Skeletal muscle satellite cell (primary cell): ENCODE results near the gene SLC15A1.

Experiments
- H3K27me3 ChIP-seq: 2 replicates; pipeline ENCODE4 v1.7.0; 2013; ENCODE audit warnings: low read length; ENCODE audit not compliant: control insufficient read depth, insufficient read depth
- H3K36me3 ChIP-seq: 2 replicates; pipeline ENCODE4 v1.7.0; 2013; ENCODE audit warnings: mild to moderate bottlenecking, control low read depth, low read length; ENCODE audit not compliant: insufficient read depth
- H3K4me1 ChIP-seq: 2 replicates; pipeline ENCODE4 v1.7.0; 2013; ENCODE audit warnings: low read length; ENCODE audit not compliant: control insufficient read depth, insufficient read depth
- H3K4me2 ChIP-seq: 2 replicates; pipeline ENCODE4 v1.7.0; 2013; ENCODE audit warnings: mild to moderate bottlenecking, low read length
- H3K4me3 ChIP-seq: 2 replicates; pipeline ENCODE4 v1.7.0; 2013; ENCODE audit warnings: low read length
- H3K9ac ChIP-seq: 2 replicates; pipeline ENCODE4 v1.7.0; 2013; ENCODE audit warnings: mild to moderate bottlenecking, low read depth, low read length, moderate library complexity
- H3K9me3 ChIP-seq: replicated peaks from 2 replicates; pipeline ENCODE4 v1.7.0; 2013; ENCODE audit warnings: mild to moderate bottlenecking, control low read depth, low read length

SLC15A1 gene

DNA sequence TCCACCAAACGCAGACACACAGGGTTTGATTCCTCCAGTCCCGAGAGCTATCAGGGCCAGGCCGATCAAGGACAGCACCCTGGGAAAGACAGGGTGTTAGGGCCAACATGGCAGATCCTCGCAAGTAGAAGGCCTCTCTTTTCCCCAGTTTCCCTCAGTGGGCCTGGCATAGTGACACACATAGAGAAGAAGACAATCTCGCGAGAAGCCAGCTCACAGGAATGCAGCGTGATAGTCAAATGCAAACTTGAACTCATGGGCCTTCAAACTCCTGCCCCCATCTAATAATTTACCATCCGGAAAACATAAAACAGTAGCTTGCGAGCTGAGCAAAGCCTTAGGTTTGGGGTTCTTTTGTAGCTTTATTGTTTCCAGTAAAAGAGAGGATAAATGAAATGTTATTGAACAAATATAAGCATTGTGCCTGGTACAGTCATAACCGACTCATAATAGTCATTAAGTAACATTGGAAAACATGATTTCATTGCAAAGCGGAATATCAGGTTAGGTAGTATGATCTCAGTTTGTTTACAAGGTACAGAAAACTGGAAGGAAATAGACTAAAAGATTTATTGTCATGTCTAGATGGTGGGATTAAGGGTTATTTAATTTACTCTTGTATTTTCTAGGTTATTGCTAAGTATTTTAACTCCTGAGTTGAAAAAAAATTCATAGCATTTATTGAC lies 30.5 kb downstream of the SLC15A1 start:
- H3K9ac ChIP-seq: no peak overlapping the region
- H3K4me2 ChIP-seq: no peak overlapping the region
- no peaks in the 10 kb centered on the region for H3K9me3 ChIP-seq
- H3K4me1 ChIP-seq: no peaks in the 10 kb centered on the region
- no peak overlapping the region for H3K4me3 ChIP-seq
- no peaks in the 10 kb centered on the region for H3K36me3 ChIP-seq
- peaks cover 27% of the 10 kb centered on the region for H3K27me3 ChIP-seq

DNA sequence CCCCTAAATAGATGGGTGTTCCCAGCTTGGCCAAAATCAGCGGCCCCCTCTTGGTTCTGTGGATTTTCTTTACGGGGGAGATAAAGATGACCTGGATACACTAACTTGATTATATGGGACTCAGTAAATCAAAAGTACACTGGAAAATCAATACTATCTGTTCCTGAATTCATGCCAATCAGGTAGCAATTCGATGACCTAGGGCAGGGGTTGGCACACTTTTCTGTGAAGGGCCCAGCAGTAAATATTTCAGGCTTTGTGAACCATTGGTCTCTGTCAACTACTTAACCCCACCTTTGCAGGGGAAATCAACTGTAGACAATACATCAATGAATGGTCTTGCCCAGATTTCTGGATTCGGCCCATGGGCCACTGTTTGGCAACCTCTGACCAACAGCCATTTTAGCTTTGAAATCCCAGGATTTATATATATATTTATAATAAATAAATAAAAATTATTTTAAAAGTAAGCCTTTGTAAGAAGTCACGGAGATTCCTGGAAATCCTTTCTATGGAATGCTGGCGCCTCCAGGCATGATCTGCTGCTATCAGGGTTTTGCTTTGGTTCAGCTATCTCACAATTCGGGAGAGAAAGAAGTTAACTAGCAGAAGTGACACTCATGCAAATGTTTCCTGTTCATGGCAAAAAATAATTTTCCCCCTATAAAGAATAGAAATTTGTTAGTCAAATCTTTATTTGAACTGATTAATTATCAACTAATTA lies 32.8 kb downstream of the SLC15A1 start:
- H3K27me3 ChIP-seq: peaks cover 14% of the 10 kb centered on the region
- H3K36me3 ChIP-seq: no peaks in the 10 kb centered on the region
- H3K9ac ChIP-seq: no peak overlapping the region
- H3K4me3 ChIP-seq: no peak overlapping the region
- H3K9me3 ChIP-seq: no peaks in the 10 kb centered on the region
- H3K4me1 ChIP-seq: no peaks in the 10 kb centered on the region
- no peak overlapping the region for H3K4me2 ChIP-seq

- no peaks in the 10 kb centered on the region for H3K36me3 ChIP-seq
- no peak overlapping the region for H3K4me3 ChIP-seq
- H3K4me1 ChIP-seq: no peaks in the 10 kb centered on the region
- no peak overlapping the region for H3K4me2 ChIP-seq
- H3K27me3 ChIP-seq: peaks cover 14% of the 10 kb centered on the region
- no peaks in the 10 kb centered on the region for H3K9me3 ChIP-seq
- no peak overlapping the region for H3K9ac ChIP-seq
These were observed 34.6 kb downstream of the SLC15A1 start for GRCh38 chr13:98717891-98718290.

- H3K9ac ChIP-seq: no peak overlapping the region
- no peaks in the 10 kb centered on the region for H3K36me3 ChIP-seq
- no peaks in the 10 kb centered on the region for H3K4me1 ChIP-seq
- H3K4me3 ChIP-seq: no peak overlapping the region
- H3K27me3 ChIP-seq: peaks cover 14% of the 10 kb centered on the region
- no peaks in the 10 kb centered on the region for H3K9me3 ChIP-seq
- no peak overlapping the region for H3K4me2 ChIP-seq
These were observed 35.2 kb downstream of the SLC15A1 start for GRCh38 chr13:98717256-98717655.

DNA sequence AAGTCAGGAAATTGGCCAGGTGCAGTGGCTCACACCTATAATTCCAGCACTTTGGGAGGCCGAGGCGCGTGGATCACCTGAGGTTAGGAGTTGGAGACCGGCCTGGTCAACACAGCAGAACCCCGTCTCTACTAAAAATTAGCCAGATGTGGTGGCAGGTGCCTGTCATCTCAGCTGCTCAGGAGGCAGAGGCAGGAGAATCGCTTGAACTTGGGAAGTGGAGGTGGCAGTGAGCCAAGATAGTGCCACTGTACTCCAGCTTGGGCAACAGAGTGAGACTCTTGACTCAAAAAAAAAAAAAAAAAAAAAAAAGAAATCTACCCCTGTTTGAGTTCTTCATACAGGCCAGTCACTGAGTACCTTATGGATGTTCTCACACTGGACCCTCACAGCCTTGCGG lies 42.0 kb downstream of the SLC15A1 start:
- no peak overlapping the region for H3K9ac ChIP-seq
- H3K36me3 ChIP-seq: no peaks in the 10 kb centered on the region
- no peak overlapping the region for H3K4me2 ChIP-seq
- H3K9me3 ChIP-seq: no peaks in the 10 kb centered on the region
- no peak overlapping the region for H3K4me3 ChIP-seq
- no peaks in the 10 kb centered on the region for H3K4me1 ChIP-seq
- H3K27me3 ChIP-seq: peaks cover 39% of the 10 kb centered on the region

GRCh38 chr13:98707281-98707999 lies 45.0 kb downstream of the SLC15A1 start:
- H3K4me3 ChIP-seq: no peak overlapping the region
- no peak overlapping the region for H3K9ac ChIP-seq
- H3K27me3 ChIP-seq: peaks cover 46% of the 10 kb centered on the region
- no peak overlapping the region for H3K4me2 ChIP-seq
- H3K4me1 ChIP-seq: no peaks in the 10 kb centered on the region
- no peaks in the 10 kb centered on the region for H3K9me3 ChIP-seq
- H3K36me3 ChIP-seq: no peaks in the 10 kb centered on the region

DNA sequence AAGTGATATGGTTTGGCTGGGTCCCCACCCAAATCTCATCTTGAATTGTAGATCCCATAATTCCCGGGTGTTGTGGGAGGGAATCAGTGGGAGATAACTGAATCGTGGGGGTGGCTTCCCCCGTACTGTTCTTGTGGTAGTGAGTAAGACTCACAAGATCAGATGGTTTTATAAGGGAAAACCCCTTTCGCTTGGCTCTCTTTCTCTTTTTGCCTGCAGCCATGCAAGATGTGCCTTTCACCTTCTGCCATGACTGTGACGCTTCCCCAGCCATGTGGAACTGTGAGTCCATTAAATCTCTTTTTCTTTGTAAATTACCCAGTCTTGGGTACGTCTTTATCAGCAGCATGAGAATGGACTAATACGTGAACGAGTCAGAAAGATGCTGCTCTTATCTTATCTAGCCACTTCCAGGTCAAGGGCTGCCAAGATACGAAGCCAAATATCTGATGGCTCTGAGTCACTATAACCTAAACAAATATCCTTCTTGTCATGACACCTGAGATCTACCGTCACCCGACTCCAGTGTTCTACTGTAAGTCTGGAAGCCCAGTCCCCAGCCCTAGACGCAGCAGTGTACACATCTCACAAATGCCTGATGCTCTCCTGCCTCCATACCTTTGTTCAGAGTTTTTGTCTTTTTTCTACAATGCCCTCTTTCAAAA lies 45.9 kb downstream of the SLC15A1 start:
- H3K4me1 ChIP-seq: no peaks in the 10 kb centered on the region
- peaks cover 50% of the 10 kb centered on the region for H3K27me3 ChIP-seq
- no peaks in the 10 kb centered on the region for H3K36me3 ChIP-seq
- no peak overlapping the region for H3K4me3 ChIP-seq
- no peaks in the 10 kb centered on the region for H3K9me3 ChIP-seq
- no peak overlapping the region for H3K9ac ChIP-seq
- no peak overlapping the region for H3K4me2 ChIP-seq

DNA sequence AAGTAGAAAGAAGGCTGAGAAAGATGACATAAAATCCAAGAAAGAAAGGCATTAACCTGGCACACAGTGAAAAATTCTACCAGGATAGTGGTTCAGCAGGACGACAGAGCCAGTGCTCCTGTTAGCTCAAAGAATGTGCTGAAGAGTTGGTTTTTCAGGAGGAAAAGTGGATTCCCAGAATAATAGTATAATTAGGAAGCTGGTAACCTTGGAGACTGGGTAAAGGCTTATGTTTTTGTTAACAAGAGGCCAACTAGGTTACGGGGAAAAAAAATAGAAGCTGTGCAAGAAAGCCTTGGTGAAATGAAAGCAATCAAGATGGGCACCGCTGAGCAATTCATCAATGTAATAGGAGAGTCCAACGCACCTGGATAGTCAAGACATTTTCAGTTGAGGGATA lies 54.7 kb downstream of the SLC15A1 start:
- Histone ChIP-seq H3K36me3 (no peaks in the 10 kb centered on the region), H3K4me1 (no peaks in the 10 kb centered on the region), H3K4me2 (no peak overlapping the region), H3K27me3 (peaks cover 20% of the 10 kb centered on the region), H3K4me3 (no peak overlapping the region), H3K9me3 (no peaks in the 10 kb centered on the region), H3K9ac (no peak overlapping the region)

DNA sequence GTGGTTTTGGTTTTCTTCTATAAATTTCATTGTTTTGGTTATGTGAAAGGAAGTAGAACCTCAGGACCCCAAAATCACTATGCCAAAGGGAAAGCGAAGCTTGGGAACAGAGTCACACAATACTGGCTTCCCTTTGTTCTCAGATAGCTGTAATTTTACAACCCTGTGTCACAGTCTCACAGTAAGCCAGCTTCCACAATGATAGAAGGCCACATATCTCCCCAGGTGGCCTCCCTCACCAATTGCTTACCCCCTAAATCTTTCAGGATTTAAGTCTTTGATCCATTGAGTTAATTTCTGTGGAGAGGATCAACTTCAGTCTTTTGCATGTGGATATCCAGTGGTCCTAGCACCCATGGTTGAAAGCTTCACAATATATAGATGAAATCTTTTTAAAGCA lies 58.7 kb downstream of the SLC15A1 start:
- H3K9me3 ChIP-seq: no peaks in the 10 kb centered on the region
- no peak overlapping the region for H3K9ac ChIP-seq
- H3K27me3 ChIP-seq: peaks cover 19% of the 10 kb centered on the region
- no peak overlapping the region for H3K4me2 ChIP-seq
- H3K4me3 ChIP-seq: no peak overlapping the region
- no peaks in the 10 kb centered on the region for H3K4me1 ChIP-seq
- H3K36me3 ChIP-seq: no peaks in the 10 kb centered on the region

GRCh38 chr13:98691360-98691759 lies 61.1 kb downstream of the SLC15A1 start:
- Histone ChIP-seq H3K27me3 (peaks cover 16% of the 10 kb centered on the region), H3K36me3 (no peaks in the 10 kb centered on the region), H3K4me2 (no peak overlapping the region), H3K9me3 (no peaks in the 10 kb centered on the region), H3K4me1 (no peaks in the 10 kb centered on the region), H3K4me3 (no peak overlapping the region), H3K9ac (no peak overlapping the region)

GRCh38 chr13:98690348-98691022 lies 62.0 kb downstream of the SLC15A1 start:
- H3K9me3 ChIP-seq: no peaks in the 10 kb centered on the region
- H3K4me3 ChIP-seq: no peak overlapping the region
- peaks cover 23% of the 10 kb centered on the region for H3K27me3 ChIP-seq
- H3K9ac ChIP-seq: no peak overlapping the region
- H3K4me2 ChIP-seq: no peak overlapping the region
- H3K4me1 ChIP-seq: no peaks in the 10 kb centered on the region
- no peaks in the 10 kb centered on the region for H3K36me3 ChIP-seq
